Neural cell (in vitro differentiated cells): ENCODE measurements around the gene GMDS. TPM values are rescaled to one million over a fixed set of nuclear protein-coding genes. Genes with fewer than 3 reads are reported as not detected.

Experiments
- H2AFZ ChIP-seq: fragments of 200-600, 300-800 bp; sonication (generic), shearing (Covaris generic); 2 replicates; pipeline ENCODE4 v1.6.0; 2014; ENCODE audit warnings: low read depth, mild to moderate bottlenecking, antibody characterized with exemption, low read length, moderate library complexity
- H3F3A ChIP-seq: fragments of 200-600 bp; shearing (Covaris generic); 2 replicates; pipeline ENCODE4 v1.6.1; 2016; ENCODE audit warnings: mild to moderate bottlenecking, moderate library complexity, mixed read lengths, antibody characterized with exemption, low read length; ENCODE audit not compliant: insufficient read depth, poor library complexity, severe bottlenecking
- H3K27ac ChIP-seq: fragments of 200-600, 300-800 bp; sonication (generic), shearing (Covaris generic); 2 replicates; pipeline ENCODE4 v1.5.1; 2014; ENCODE audit warnings: mild to moderate bottlenecking, low read length, moderate library complexity
- H3K27me3 ChIP-seq: fragments of 300-800, 200-600 bp; sonication (generic), shearing (Covaris generic); 2 replicates; pipeline ENCODE4 v1.6.0; 2014; ENCODE audit warnings: mild to moderate bottlenecking, low read depth, low read length, moderate library complexity; ENCODE audit not compliant: insufficient read depth
- H3K36me3 ChIP-seq: fragments of 300-800, 200-600 bp; sonication (generic), shearing (Covaris generic); 2 replicates; pipeline ENCODE4 v1.5.1; 2014; ENCODE audit warnings: mild to moderate bottlenecking, antibody characterized with exemption, low read length, moderate library complexity; ENCODE audit not compliant: insufficient read depth
- H3K4me2 ChIP-seq: fragments of 300-800, 200-600 bp; sonication (generic), shearing (Covaris generic); 2 replicates; pipeline ENCODE4 v1.6.0; 2014; ENCODE audit warnings: mild to moderate bottlenecking, low read length
- H3K4me3 ChIP-seq: fragments of 300-800, 200-600 bp; sonication (generic), shearing (Covaris generic); 2 replicates; pipeline ENCODE4 v1.5.1; 2014; ENCODE audit warnings: mild to moderate bottlenecking, low read length, moderate library complexity
- H3K79me2 ChIP-seq: fragments of 200-600 bp; shearing (Covaris generic); replicated peaks from 2 replicates; pipeline ENCODE4 v1.6.0; 2014; ENCODE audit warnings: mild to moderate bottlenecking, low read length, moderate library complexity; ENCODE audit not compliant: insufficient read depth
- H3K9ac ChIP-seq: fragments of 300-800, 200-600 bp; sonication (generic), shearing (Covaris generic); 2 replicates; pipeline ENCODE4 v1.6.1; 2016; ENCODE audit warnings: mild to moderate bottlenecking, low read length, mixed read lengths
- H3K9me2 ChIP-seq: fragments of 200-600 bp; shearing (Covaris generic); 2 replicates; pipeline ENCODE4 v1.6.1; 2016; ENCODE audit warnings: mild to moderate bottlenecking, low read length, mixed read lengths; ENCODE audit not compliant: insufficient read depth
- H3K9me3 ChIP-seq: fragments of 200-600, 300-800 bp; sonication (generic), shearing (Covaris generic); 2 replicates; pipeline ENCODE4 v1.6.1; 2016; ENCODE audit warnings: mild to moderate bottlenecking, mixed run types, low read length, moderate library complexity, mixed read lengths
- H4K20me1 ChIP-seq: fragments of 200-600 bp; shearing (Covaris generic); 2 replicates; pipeline ENCODE4 v1.6.1; 2016; ENCODE audit warnings: mild to moderate bottlenecking, mixed run types; ENCODE audit not compliant: insufficient read depth
- EP300 ChIP-seq: fragments of 450-650 bp; conservative IDR thresholded peaks from 2 replicates; pipeline ENCODE4 v1.6.1; 2014; ENCODE audit warnings: antibody characterized with exemption, mild to moderate bottlenecking, moderate library complexity; ENCODE audit not compliant: poor library complexity, severe bottlenecking
- EZH2 ChIP-seq: fragments of 200-600, 300-800 bp; shearing (Covaris generic), sonication (generic); IDR thresholded peaks from 2 replicates; pipeline ENCODE4 v1.6.1; 2014; ENCODE audit warnings: antibody characterized with exemption, low read length, borderline replicate concordance, mild to moderate bottlenecking; ENCODE audit not compliant: insufficient read depth, poor library complexity, severe bottlenecking
- MXI1 ChIP-seq: fragments of 450-650 bp; conservative IDR thresholded peaks from 2 replicates; pipeline ENCODE4 v1.6.1; 2014; ENCODE audit warnings: antibody characterized with exemption, mild to moderate bottlenecking; ENCODE audit not compliant: poor library complexity, severe bottlenecking
- POLR2AphosphoS5 ChIP-seq: IDR thresholded peaks from 2 replicates; pipeline ENCODE4 v1.6.1; 2012
- RAD21 ChIP-seq: fragments of 450-650 bp; conservative IDR thresholded peaks from 2 replicates; pipeline ENCODE4 v1.6.1; 2014; ENCODE audit warnings: antibody characterized with exemption, mild to moderate bottlenecking, moderate library complexity
- SMC3 ChIP-seq: fragments of 450-650 bp; conservative IDR thresholded peaks from 2 replicates; pipeline ENCODE4 v1.6.1; 2014; ENCODE audit warnings: antibody characterized with exemption, mild to moderate bottlenecking, moderate library complexity; ENCODE audit not compliant: poor library complexity
- TAF1 ChIP-seq: IDR thresholded peaks from 2 replicates; pipeline ENCODE4 v1.6.1; 2012; ENCODE audit warnings: low read depth
- polyA plus RNA-seq: library from polyadenylated mRNA; depleted of rRNA; stranded (reverse); fragments of >200 nt; gene quantifications from 2 replicates; pipeline ENCODE4 v1.2.3, GENCODE V29; 2014
- TF ChIP-seq, protein P1 (sequence below): IDR thresholded peaks from 2 replicates; pipeline ENCODE4 v1.6.1; 2012; ENCODE audit warnings: borderline replicate concordance
- TF ChIP-seq, protein P2 (sequence below): fragments of 450-650 bp; IDR thresholded peaks from 2 replicates; pipeline ENCODE4 v1.5.1; 2014; ENCODE audit warnings: antibody characterized with exemption, mild to moderate bottlenecking, moderate library complexity; ENCODE audit not compliant: poor library complexity, severe bottlenecking

The GMDS gene
- polyA plus RNA-seq, 1 donor from 2014 or later, result 11.4 TPM

DNA sequence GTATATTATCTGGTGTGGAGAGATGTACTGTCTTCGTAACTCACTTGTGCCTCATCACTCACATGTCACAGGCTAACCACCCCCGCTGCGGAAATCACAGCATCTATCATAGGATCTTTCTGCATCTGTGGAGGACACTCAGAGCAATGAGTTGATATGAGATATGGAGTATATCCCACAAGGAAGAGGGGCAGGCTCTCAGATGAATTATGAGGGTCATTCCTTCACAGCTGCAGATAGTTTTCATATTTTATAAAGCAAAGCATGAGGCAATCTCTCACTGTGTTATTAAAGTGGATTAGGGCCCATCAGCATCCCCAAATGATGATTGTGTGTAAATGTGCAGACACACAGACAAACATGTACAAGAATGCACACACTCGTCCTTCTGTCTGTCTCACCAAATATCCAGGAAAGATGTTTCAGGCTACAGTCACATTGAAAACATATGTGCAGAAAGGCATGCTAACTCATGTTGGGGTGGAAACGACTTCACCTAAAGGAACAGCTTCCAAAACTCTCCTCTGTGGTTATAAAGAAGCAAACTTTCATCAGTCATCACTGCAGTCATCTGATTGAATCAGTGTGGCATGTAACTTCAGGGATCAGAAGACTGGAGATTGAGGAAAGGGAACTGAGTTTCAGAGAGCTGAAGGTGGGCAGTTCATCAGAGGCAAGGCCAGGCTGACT, 471.0 kb downstream of the GMDS start:
- Histone ChIP-seq H3K4me3 (no peak overlapping the region), H3K27me3 (no peaks in the 10 kb centered on the region), H3K4me2 (no peak overlapping the region), H3K9me2 (no peaks in the 10 kb centered on the region), H3K36me3 (no peaks in the 10 kb centered on the region), H2AFZ (no peak overlapping the region), H3F3A (no peaks in the 10 kb centered on the region), H3K79me2 (no peaks in the 10 kb centered on the region), H4K20me1 (no peaks in the 10 kb centered on the region), H3K9ac (no peak overlapping the region), H3K27ac (no peak overlapping the region), H3K9me3 (no peaks in the 10 kb centered on the region)
- TF ChIP-seq RAD21 (no peak), POLR2AphosphoS5 (no peak), SMC3 (no peak), MXI1 (no peak), EP300 (no peak), TAF1 (no peak), EZH2 (no peak)
- TF ChIP-seq, protein P1, sequence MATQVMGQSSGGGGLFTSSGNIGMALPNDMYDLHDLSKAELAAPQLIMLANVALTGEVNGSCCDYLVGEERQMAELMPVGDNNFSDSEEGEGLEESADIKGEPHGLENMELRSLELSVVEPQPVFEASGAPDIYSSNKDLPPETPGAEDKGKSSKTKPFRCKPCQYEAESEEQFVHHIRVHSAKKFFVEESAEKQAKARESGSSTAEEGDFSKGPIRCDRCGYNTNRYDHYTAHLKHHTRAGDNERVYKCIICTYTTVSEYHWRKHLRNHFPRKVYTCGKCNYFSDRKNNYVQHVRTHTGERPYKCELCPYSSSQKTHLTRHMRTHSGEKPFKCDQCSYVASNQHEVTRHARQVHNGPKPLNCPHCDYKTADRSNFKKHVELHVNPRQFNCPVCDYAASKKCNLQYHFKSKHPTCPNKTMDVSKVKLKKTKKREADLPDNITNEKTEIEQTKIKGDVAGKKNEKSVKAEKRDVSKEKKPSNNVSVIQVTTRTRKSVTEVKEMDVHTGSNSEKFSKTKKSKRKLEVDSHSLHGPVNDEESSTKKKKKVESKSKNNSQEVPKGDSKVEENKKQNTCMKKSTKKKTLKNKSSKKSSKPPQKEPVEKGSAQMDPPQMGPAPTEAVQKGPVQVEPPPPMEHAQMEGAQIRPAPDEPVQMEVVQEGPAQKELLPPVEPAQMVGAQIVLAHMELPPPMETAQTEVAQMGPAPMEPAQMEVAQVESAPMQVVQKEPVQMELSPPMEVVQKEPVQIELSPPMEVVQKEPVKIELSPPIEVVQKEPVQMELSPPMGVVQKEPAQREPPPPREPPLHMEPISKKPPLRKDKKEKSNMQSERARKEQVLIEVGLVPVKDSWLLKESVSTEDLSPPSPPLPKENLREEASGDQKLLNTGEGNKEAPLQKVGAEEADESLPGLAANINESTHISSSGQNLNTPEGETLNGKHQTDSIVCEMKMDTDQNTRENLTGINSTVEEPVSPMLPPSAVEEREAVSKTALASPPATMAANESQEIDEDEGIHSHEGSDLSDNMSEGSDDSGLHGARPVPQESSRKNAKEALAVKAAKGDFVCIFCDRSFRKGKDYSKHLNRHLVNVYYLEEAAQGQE, result no peak
- TF ChIP-seq, protein P2, sequence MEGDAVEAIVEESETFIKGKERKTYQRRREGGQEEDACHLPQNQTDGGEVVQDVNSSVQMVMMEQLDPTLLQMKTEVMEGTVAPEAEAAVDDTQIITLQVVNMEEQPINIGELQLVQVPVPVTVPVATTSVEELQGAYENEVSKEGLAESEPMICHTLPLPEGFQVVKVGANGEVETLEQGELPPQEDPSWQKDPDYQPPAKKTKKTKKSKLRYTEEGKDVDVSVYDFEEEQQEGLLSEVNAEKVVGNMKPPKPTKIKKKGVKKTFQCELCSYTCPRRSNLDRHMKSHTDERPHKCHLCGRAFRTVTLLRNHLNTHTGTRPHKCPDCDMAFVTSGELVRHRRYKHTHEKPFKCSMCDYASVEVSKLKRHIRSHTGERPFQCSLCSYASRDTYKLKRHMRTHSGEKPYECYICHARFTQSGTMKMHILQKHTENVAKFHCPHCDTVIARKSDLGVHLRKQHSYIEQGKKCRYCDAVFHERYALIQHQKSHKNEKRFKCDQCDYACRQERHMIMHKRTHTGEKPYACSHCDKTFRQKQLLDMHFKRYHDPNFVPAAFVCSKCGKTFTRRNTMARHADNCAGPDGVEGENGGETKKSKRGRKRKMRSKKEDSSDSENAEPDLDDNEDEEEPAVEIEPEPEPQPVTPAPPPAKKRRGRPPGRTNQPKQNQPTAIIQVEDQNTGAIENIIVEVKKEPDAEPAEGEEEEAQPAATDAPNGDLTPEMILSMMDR, result no peak

DNA sequence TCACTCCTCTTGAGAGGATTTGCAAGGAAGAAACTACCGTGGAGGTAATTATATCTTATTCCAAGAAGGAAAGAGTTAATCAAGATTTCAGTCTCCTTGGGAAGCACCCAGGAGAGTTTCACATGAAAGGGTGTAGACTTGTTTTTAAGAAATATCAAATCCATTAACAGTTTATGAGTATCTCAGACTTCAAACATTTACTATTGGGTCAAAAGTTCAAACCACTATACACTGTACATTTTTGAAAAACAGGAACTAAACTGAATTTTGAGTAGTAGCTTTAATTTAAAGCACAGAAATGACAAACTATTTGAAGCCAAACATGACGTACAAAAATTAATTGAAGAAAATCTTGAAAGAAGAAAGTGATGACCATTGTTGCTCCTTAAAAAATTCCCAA, 471.7 kb downstream of the GMDS start:
- H3K4me2 ChIP-seq, result no peak overlapping the region
- H3K79me2 ChIP-seq, result no peaks in the 10 kb centered on the region
- H2AFZ ChIP-seq, result no peak overlapping the region
- no peak for TF ChIP-seq RAD21
- no peak for TF ChIP-seq EP300
- TF ChIP-seq SMC3, result no peak
- no peak for TF ChIP-seq EZH2
- TF ChIP-seq, protein P1, result no peak
- no peak for TF ChIP-seq POLR2AphosphoS5
- TF ChIP-seq, protein P2, result no peak
- no peak for TF ChIP-seq TAF1
- no peak for TF ChIP-seq MXI1
- no peaks in the 10 kb centered on the region for H3K9me3 ChIP-seq
- H3K4me3 ChIP-seq, result no peak overlapping the region
- no peaks in the 10 kb centered on the region for H4K20me1 ChIP-seq
- no peak overlapping the region for H3K27ac ChIP-seq
- H3K9me2 ChIP-seq, result no peaks in the 10 kb centered on the region
- H3K27me3 ChIP-seq, result no peaks in the 10 kb centered on the region
- H3K9ac ChIP-seq, result no peak overlapping the region
- H3F3A ChIP-seq, result no peaks in the 10 kb centered on the region
- H3K36me3 ChIP-seq, result no peaks in the 10 kb centered on the region
